Globus pallidus (tissue), 1 donor: ENCODE measurements around the gene CCBE1.

ENCODE experiments used
- DNase-seq: peaks from one replicate; pipeline ENCODE4 v3.0.0-alpha.2; 2015; ENCODE audit warnings: low spot score

The CCBE1 gene

DNA sequence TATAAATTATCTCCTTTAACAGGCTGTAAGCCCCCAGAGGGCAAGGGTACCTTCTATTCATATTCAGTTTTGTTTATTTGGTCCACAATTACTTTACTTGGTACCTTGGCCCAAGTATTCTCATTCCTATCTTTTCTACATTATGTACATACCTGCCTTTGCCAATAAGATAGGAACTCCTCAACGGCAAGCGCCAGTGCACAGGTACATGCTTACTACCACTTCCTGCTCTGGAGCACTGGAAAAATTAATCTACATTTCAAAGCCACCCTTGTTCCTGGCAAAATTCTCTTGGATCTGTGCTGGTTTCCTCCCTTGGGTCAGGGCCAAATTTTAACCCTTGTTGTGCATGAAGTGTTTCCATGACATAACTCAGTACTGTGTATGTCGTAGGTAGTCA lies 303.8 kb downstream of the CCBE1 start:
- no peak for DNase-seq

DNA sequence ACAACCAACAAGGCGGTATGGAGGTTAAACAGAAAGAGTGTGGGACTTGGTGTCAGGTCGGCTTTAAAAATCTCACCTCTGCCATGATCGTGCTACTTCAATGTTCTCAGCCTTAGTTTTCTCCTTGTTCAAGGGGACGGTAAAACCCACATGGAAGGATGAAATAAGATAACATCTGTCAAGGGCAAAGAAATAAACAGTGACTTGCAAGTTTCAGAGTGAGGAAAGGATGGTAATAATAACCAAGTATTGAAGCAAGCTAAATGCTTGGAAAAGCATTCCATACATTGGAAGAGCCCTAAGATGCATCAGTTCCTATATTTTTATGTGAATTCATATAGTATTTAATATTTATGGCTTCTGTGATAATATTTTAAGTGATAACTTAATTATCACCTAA lies 308.4 kb downstream of the CCBE1 start:
- DNase-seq: no peak

DNA sequence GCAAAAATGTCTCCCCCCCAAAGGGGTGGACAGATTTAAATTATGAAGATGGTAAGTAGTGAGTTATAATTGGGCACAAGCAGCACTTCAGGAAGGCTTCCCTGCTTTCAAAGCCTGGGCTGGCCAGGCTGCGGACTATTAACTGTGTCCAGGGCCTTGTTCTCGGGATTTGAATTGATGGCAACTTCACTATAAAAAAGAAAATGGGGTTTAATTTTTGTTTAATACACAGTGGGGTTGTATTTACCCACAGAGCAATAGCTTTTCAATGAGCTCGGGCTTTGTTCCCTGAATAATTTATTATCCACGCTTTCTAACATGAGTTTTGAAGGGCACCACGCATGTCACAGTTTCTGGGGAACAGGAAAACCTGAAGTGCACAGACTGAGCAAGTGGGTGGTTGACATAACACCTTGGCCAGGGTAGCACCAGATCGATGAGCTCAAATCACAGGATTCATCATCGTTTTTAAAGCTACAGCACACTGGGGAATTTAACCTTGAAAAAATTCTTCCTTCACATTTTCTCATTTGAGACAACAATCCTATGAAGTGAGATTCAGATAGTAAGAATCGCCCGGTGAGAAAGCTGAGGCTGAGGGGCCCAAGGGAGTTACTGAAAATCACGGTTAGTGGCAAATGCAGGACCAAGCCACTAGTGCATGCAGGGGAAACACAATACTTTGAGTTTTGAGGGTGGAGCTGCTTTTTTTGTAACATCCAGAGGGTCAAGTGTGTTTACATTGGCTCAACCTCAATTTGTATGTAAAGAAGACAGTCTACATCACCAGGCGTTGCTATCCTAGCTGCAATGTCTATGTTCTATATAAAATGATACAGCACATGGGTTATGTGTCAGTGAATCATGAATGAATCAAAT lies 309.3 kb downstream of the CCBE1 start:
- no peak for DNase-seq

DNA sequence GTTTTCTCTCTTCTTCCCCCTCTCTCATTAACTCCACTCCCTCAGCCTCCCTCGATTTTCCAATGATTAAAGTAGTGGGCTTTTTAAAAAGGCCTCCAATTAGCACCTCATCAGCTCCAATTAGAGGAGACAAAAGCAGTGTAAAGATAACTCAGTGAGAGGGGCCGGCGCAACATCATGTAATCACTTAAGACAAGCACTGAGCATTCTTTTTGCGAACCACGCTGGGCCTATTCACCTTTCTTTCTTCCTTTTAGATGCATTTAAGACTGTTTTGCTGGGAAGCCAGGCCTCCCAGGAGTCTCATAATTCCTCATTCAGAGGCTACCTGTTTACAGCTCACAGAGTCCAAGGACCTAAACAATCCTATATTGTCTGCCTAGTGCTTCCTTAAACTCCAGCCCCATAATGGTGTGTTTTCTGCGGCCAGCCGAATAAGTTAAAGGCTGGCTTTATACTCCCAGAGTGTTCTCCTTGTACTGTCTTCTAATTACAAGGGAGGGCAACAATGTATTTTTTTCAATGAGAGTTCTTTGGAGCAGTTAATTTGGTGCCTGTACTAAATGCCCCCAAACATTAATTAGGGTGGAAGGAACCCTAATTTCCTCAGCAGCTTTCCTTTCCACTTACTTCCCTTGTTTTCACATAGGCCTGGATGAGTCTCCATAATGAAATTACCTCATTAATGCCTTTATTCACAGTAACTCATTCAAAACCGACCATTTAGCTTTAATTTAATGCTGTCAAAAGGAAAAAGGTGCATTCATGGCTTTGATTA lies 310.1 kb downstream of the CCBE1 start:
- no peak for DNase-seq

DNA sequence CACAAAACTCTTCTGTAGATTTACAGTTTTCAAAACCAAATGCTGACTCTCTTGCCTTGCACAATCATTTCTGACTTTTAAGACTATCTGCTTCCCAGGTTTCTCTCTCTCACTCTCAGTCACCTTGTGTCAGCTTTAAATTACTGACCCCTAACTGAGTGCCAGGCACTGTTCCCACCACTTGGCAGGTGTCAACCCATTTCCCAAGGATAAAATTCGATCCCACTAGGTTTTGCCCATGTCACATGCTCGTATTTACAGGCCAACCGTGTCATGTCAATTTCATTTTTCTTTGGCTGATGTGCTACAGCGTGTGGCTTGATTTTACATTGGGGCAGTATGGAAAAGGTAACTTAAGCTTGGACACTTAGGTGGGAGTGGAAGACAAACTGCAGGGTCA lies 312.0 kb downstream of the CCBE1 start:
- DNase-seq: no peak

DNA sequence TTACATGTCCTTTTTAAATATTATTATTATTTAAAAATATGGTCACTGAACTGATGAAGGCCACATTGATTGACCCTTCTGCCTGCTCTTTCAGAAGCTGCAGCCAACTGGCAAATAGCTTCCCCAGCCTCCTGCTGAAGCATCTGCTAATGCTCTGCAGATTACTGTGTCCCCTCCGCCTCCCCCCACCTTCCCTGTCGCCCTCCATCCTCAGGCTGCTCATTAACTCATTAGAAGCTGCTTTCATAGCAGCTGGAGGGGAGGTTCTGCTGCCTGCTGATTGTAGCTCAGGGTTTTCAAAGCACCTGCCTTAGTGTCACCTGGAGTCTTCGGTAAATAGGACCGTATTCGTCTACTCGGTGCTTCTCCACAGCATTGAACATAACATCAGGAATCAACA lies 313.4 kb downstream of the CCBE1 start:
- no peak for DNase-seq

DNA sequence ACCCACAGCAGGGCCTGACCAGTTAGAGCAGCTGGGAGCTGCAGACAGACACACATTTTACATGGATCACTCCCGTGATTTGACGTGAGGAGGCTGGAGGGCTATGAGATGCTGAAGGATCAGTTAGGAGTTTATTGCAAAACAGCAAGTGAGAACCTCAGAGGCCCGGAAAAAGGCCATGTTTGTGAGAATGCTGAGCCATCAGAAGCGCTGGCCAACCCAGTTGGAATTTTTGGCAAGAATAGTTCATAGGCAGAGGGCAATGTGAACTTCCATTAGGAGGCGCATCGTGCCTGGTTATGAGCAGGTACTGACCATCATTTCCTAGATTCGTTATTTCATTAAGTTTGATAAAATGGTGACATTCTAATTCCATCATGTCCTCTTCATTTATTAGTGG lies 314.8 kb downstream of the CCBE1 start:
- DNase-seq: no peak

DNA sequence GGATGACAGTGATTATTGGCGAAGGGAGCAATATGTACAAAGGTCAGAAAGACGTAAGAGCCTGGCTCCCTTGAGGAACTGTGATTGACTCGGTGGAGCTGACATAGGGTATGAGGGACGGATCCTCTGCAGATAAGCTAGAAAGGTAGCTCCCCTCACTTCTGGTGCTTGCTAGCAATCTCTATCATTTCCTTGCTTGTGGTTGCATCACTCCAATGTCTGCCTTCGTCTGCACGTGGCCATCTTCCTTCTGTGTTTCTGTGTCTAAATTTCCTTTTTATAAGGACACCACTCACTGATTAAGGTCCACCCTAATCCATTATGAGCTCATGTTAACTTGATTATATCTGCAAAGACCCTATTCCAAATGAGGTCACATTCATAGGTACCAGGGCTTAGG lies 315.3 kb downstream of the CCBE1 start:
- no peak for DNase-seq
